GM19193 (cell line): ENCODE results near the gene HOXA3.

ENCODE experiments used
- POLR2A ChIP-seq: IDR thresholded peaks from 4 replicates; pipeline ENCODE4 v1.6.1; 2011; ENCODE audit not compliant: insufficient read depth, insufficient read length; ENCODE audit errors: extremely low read depth

The HOXA3 gene

DNA sequence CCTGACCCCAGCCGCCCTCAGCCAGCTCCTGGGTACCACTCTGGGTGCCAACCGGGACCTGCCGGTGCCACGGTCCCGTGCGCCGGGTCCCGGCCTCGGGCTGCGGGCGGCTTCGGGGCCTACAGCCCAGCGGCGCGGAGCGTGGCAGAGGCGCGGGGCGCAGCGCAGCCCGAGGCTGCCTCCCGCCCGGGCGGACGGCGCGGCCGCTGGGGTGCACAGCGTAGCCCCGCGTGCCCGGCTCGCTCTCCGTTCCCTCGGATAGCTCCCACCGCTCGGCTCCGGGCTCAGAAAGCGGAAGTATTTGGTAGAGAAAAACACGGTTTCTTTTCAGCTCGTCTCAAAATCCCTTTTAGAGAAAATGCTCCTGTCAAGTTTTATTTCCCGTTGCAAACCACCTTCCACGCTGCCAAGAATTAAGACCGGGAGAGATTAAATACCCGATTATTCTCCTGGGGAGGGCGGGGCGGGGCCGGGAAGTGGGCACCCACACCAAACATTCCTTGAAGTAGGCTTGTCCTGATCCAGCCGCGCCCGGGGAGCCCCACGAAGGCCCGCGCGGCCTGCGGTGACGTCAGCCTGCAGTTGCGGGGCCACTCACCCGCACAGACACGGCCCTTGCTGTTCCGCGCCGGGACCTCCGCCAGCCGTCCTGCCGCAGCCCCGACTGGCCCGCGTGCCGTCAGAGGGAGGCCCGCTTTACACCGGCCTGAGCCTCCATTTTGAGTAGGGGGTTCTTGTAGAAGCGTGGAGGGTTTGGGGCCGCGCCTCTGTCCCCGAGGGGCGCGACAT lies 40.4 kb upstream of the HOXA3 start:
- TF ChIP-seq POLR2A = no peak

DNA sequence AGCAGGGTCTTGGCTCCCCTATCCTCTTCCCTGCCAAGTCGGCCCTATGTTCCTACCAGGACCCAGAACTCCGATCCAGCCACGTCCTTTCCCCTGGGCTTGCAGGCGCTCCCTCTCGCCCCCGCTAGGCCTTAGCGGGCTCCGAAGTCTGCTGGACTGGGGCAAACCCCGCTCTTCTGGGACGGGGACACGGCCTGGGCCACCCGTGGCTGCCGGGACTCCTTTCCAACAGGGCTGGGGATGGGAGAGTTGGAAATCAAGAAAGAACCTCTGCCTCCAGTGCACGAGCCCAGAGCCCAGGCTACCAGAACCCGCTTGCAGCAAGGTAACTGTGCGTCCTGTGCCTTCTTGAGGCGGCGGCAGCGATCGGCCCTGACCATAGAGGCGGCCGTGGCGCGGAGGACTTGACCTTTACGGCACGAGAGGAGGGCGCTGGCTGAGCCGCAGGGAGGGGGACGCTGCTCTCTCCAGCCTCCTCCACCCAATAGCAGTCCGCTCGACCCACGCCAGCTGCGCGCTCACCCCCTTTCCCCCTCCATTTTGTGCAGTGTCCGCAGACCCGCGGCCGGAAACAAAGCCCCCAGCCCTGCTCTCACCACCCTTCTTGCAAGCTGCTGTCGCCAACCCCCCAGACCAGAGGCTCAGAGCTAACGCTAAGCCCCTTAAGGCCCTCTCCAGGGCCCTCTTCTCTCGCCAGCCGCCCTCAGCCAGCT lies 39.6 kb upstream of the HOXA3 start:
- TF ChIP-seq POLR2A = no peak

DNA sequence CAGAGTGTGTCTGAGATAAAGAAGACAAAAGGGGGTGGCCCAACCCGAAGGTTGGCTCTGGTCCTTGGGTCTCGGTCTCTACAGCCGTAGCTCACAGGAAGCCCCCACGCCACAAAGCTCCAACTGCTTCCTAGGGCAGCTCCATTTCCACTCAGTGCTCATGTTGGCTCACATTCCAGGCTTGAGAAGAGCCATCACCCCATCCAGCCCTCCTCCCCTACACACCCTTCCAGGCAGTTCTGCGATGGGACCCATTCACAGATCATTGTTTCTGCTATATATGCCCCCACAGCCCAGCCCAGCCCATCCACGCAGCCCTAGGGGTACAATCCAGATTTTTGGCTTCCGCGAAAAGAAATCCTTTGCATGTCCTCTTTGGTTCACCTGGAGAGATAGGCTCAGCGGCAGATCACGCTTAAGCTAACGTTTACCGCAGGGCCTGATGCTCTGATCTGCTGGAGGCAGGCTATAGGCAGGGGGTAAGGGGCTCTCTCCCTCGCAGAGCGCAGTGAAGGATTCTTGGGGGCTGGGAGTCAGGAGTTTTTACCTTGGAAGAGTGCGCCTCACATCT lies 38.9 kb upstream of the HOXA3 start:
- TF ChIP-seq POLR2A = no peak

DNA sequence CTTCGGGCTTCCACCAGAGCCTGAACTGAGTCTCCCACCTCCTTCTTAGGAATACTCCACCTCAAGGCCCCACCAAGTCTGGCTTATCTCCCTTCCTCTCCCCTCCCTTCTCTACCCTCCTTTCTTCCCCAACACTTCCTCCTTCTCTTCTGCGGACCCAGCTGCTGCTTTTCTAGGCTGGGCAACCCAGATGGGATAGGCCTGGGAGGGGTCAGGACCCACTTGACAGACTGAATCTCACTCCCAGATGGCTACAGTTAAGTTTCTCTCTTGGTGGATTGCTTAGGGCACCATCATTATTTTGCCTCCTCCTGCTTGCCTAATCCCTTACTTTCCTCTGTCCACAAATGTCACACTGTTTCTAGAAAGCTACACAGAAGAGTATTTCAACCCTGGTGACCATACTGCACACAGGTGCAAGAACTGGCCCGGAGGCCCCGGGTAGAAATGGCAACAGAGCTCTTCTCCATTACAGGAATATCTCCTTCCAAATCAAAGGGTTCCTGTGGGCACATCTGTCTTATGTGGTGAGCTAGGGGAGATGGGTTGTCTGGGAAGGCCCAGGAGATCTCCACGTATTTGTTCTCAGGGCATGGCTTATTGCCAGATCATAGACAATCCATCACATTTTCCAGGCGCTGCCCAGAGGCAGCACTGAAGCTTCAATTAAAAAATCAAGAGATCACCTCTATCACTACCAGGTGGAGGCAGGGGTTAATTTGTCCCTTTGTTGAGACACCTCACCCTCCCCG lies 37.8 kb upstream of the HOXA3 start:
- no peak for TF ChIP-seq POLR2A

DNA sequence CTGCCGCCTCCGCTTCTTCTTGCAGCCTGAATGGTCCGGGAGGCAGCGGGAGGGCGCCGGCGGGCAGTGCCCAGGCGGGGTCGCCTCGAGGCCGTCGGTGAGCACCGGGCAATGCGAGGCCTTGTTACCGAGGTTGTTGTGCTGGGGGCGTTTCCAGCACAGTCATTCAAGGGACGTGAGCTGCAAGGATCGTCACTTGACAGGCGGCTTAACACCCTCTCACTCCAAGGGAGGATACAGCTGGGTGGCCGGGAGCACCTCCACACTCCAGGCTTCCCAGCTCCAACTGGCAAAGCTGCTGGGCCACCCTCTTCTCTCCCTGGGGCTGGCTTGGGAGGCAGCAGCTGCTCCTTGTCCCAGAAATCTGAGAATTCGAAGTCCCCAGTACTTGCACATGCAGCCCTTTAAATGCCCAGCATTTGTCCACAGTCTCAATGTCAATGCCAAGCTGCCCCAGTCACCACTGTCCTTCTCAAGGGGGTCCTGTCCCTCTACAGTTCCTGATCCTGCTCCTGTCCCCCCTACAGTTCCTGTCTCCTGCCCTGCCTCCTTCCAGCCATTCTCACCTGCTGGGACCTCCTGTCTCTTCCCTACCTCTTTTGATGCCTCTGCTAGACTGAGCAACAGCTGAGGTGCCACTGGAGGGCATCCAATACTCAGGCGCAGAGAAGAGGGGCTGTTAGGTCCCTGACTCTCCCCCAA lies 37.1 kb upstream of the HOXA3 start:
- no peak for TF ChIP-seq POLR2A

DNA sequence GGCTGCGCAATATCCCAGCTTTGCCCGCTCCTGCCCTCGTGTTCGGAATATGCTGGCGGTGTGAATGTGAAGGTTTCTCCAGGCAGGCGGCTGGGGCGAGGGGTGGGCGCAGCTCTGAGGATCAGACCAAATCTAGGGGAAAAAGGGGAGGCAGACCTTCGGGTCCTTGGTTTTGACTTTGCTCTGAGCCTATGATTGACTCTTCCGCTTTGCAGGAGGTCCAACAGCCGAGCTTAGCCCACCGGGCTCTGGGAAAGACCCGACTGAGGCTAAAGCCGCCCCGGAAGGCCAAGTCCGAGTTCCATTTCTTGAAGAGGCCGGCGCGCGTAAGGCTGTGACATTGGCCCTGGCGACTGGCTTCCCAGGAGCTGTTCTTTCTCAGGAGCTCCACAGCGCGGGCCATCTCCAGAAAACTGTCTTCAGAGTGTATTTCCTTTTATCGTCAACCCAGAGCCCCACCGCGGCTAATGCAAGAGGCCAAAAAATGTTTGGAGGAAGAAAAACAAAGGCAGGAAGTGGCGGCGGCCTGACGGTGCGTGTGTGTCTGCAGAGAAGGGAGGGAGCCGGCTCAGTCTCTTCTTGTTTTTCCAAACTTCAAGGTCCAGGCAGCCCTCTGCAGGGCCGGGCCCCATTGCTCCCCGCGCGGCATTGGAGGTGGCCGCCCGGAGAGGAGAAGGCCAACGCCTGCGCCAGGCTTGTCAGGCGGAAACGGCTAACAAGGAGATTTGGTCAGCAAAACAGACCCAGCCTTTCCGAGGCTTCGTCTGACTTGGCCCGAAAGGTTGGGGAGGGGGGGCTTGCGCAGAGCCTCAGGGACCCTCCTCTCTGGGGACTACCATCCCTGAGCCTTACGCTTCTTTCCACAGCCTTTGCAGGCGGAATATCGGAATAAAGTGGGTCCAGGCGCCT lies 36.3 kb upstream of the HOXA3 start:
- TF ChIP-seq POLR2A = no peak

DNA sequence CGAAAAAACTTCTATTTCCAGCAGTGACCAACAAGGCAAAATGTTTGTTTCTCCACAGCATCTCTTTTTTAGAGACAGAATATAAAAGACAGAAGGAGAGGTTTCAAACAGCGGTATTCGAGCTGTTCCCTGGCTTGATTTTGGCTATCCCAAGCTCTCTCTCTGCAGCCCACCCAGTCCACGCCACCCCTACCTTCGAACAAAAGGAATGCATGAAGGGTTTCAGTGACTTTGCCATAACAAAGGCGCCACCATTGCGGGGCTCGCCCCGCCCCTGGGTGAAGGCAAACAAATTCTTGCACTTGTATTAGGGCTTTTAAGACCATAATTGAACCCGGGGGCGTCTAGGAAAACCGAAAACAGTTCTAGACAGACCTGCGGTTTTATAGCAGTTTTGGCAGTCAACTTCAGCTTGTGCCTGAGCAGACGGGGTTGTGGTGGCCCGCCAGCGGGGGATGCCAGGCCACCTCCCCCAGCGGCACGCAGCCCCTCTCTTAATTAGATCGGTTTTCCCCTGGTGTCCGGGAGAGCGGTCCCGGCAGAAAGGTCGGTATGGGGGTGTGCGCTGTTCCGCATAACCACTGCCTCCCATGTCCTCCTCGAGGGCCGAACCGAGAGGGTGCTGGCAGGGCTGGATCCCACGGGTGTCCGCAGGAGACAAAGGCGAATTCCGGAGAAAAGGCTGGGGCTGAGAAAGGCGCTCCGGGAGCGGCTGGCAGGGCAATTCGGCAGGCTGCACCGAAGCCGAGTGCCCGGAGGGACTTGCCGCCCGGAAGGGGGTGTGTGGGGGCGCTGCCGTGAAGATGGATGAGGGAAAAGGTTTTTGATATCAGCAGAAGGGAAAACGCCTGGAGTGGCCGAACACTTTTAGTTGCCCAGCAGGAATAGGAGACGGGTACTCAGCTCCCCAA lies 35.3 kb upstream of the HOXA3 start:
- TF ChIP-seq POLR2A = no peak

DNA sequence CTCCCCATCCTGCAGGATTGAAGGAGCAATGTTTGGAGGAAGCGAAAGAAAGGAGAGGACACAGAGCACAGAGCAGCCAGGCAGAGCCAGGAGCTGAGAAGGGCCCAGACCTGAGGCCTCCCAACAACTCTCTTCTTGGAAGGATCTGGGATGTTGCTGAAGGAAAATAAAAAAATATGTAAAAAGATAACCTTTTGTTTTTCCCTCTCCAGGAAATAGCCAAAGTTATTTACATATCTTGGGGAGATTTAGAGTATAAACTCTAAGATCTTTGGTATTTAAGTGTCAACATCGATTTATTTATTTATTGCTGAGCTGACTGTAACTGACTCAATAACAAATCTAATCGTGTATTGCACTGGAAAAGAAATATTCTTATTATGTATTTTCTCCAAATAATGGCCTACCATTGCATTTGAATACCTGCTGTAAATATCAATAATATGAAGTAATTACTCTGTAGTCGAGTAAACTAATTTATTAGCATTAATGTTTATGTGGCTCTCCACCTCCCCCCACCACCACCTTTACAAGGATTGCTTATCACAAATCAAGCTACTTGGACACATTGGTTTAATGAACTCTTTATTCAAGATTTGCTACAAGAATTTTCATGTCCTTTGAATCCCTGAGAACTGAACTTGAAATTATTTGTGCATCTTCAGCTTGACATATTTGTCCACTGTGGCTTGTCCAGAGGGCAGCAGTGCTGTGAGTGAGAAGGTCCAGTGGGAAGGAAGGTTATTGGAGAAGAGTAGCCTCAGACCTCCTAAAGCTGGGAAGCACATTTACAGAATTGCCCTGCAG lies 34.5 kb upstream of the HOXA3 start:
- no peak for TF ChIP-seq POLR2A

DNA sequence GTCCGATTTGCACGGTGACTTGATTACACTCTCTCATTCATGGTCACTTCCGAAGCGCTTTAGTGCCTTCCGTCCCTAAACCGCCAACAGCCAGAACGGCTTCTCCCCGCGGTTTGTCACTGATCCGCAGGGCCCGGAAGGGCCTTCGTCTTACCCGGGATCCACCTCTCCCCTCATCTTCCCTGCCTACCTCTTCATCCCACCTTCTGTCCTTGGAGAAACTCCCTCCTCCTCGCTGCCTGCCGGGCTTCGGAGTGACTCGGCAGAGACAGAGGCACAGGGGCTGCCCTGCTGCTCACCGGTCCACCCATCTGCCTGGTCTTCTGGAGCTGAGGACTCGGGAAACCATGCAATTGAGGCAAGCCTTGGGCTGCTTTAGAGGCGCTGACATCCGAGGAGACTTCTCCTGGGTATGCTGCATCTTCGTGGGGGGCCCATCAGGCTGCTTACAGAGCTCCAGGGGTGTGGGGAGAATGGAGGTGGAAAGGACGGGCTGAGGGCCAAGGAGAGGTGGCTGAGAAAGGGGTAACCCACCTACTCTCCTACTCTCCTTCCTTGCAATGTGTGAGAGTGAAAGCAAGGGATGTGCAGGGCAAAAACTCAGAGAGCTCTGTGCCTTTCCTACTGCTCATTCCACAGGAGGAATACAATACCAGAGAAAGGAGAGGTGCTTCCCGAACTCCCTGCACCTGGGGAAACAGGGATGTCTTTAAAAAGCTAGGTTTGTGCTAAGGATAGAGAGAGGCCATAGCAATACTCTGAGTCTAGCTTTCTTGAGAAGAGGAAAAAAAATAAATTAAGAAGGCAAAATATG lies 33.7 kb upstream of the HOXA3 start:
- no peak for TF ChIP-seq POLR2A

DNA sequence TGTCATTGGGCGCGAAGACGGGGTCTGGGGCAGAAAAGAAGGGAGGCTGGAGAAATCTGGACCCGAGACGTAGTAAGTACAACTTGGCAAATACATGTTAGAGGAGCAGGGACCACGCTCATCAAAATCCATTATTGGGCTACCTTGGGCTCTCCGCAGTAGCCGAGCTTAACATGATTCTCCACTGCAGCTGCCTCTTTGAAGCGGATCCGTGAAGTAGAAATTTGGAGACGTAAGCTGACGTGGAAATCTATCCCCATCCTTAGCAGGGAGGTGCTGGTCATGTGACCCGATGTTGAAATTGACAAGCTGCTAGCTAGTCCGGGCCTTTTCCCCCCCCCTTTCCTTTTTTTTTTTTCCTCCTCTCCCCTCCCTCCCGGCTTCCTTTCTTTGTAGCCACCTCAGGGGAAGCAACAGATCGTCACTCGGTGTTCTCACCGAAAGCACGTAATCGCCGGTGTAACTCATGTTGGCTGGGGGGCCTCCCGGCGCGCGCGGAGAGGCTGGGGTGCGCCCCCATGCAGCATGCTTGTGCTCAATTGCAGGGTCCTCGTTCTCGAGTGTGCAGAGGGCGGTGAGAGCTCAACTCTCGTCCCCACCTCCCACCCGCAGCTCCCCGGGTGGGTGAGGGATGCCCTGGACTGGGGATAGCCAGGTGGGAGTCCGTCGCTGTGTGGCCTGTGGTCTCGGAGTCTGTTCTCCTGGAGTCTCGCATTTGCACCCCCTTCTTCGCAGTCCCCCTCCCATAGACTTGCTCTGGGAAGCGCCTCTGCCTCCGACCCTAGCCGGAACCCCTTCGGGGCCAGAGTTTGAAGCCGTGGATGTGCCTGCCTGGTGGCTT lies 32.9 kb upstream of the HOXA3 start, which contains the start of gene HOXA11:
Gene HOXA11, minus strand, starts transcription at position 220 of the 841 bp plus-strand sequence. Its CDS starts 88 bp downstream, at position 132.
- TF ChIP-seq POLR2A = no peak
